Fibroblast of lung (primary cell): ENCODE data around the gene TP63. TPM values are rescaled to one million over a fixed set of nuclear protein-coding genes. Genes with fewer than 3 reads are reported as not detected.

Source experiments
- DNase-seq, 2 donors: peaks; one replicate each; pipeline versions ENCODE4 v3.0.0 to v3.0.0-alpha.2; 2010; ENCODE audit warnings: low read depth in 2 of 2
- H2AFZ ChIP-seq: 2 replicates; pipeline ENCODE4 v1.5.1; 2012; ENCODE audit warnings: low read length, control low read depth, inconsistent platforms
- H3K27ac ChIP-seq: 2 replicates; pipeline ENCODE4 v1.5.1; 2011; ENCODE audit warnings: low read length, control low read depth; ENCODE audit not compliant: insufficient read depth
- H3K27me3 ChIP-seq: 2 replicates; pipeline ENCODE4 v1.5.1; 2011; ENCODE audit warnings: mild to moderate bottlenecking, low read length; ENCODE audit not compliant: control insufficient read depth, insufficient read depth
- H3K36me3 ChIP-seq: 2 replicates; pipeline ENCODE4 v1.5.1; 2011; ENCODE audit warnings: low read length; ENCODE audit not compliant: control insufficient read depth, insufficient read depth
- H3K4me1 ChIP-seq: 2 replicates; pipeline ENCODE4 v1.5.1; 2011; ENCODE audit warnings: low read length; ENCODE audit not compliant: control insufficient read depth, insufficient read depth; ENCODE audit errors: extremely low read depth
- H3K4me2 ChIP-seq: 2 replicates; pipeline ENCODE4 v1.5.1; 2011; ENCODE audit warnings: low read length, control low read depth; ENCODE audit not compliant: insufficient read depth; ENCODE audit errors: extremely low read depth
- H3K4me3 ChIP-seq, 4 experiments: fragments of 200-600 bp in 1 of 4; sonication (generic) in 1 of 4; replicated peaks in 1 of 4; 2 replicates each; pipeline ENCODE4 v1.5.1; 2011 to 2016; ENCODE audit warnings: low read length in 4 of 4, low read depth in 3 of 4, mild to moderate bottlenecking in 3 of 4, control low read depth in 2 of 4, inconsistent platforms in 1 of 4, mixed read lengths in 1 of 4; ENCODE audit not compliant: insufficient read depth in 1 of 4; ENCODE audit errors: control extremely low read depth in 1 of 4
- H3K79me2 ChIP-seq: 2 replicates; pipeline ENCODE4 v1.5.1; 2012; ENCODE audit warnings: mild to moderate bottlenecking, low read length, inconsistent platforms; ENCODE audit not compliant: control insufficient read depth, insufficient read depth
- H3K9ac ChIP-seq: 2 replicates; pipeline ENCODE4 v1.5.1; 2011; ENCODE audit warnings: mild to moderate bottlenecking, low read length, control low read depth; ENCODE audit not compliant: insufficient read depth
- H3K9me3 ChIP-seq: 2 replicates; pipeline ENCODE4 v1.5.1; 2012; ENCODE audit warnings: low read depth, low read length; ENCODE audit not compliant: control insufficient read depth, insufficient read depth
- H4K20me1 ChIP-seq: 2 replicates; pipeline ENCODE4 v1.5.1; 2011; ENCODE audit warnings: low read length; ENCODE audit not compliant: control insufficient read depth, insufficient read depth; ENCODE audit errors: extremely low read depth
- EZH2 ChIP-seq: IDR thresholded peaks from 2 replicates; pipeline ENCODE4 v1.5.1; 2012; ENCODE audit warnings: low read length, control low read depth, mild to moderate bottlenecking; ENCODE audit errors: missing control alignments
- polyA plus RNA-seq, 2 donors: library from polyadenylated mRNA; depleted of rRNA in 1 of 2; stranded (reverse) in 1 of 2; unstranded in 1 of 2; fragments of >200 nt; gene quantifications; 2 replicates each; pipeline ENCODE4 v1.2.1, GENCODE V29; 2011 to 2012; ENCODE audit warnings: missing spikeins in 1 of 2
- total RNA-seq: library from RNA; depleted of rRNA; stranded (reverse); fragments of >200 nt; gene quantifications from 2 replicates; pipeline ENCODE4 v1.2.1, GENCODE V29; 2014
- TF ChIP-seq, protein P1 (sequence below), 2 donors: IDR thresholded peaks in 1 of 2; conservative IDR thresholded peaks in 1 of 2; 1 replicate in 1 of 2; 2 replicates in 1 of 2; pipeline ENCODE4 v1.5.1; 2011 to 2012; ENCODE audit warnings: low read length in 2 of 2, control low read depth in 1 of 2, inconsistent platforms in 1 of 2, low read depth in 1 of 2, mild to moderate bottlenecking in 1 of 2

Gene TP63
- total and polyA plus RNA-seq, 2 donors (not counting 1 experiment from before 2014, with no cell fraction given) = 0.06 TPM; not detected in 1

DNA sequence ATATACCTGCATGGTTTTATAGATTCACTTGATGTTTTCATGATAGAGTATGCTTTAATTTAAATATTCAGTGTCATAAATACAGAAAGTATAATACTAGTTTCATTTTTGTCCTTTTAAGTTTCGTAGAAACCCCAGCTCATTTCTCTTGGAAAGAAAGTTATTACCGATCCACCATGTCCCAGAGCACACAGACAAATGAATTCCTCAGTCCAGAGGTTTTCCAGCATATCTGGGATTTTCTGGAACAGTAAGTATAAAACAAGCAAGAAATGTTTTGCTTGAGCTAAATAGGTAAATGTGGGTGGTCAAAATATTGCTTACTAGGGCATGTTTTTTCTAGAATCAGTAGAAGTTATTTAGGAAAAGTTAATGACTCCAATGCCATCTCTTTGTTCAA, 106.4 kb downstream of the TP63 start:
- H3K9ac ChIP-seq = no peak overlapping the region
- H3K36me3 ChIP-seq = no peaks in the 10 kb centered on the region
- no peak overlapping the region for H3K4me2 ChIP-seq
- H3K4me3 ChIP-seq = no peak overlapping the region
- H3K4me1 ChIP-seq = no peaks in the 10 kb centered on the region
- H3K9me3 ChIP-seq = no peaks in the 10 kb centered on the region
- no peak overlapping the region for H2AFZ ChIP-seq
- no peaks in the 10 kb centered on the region for H3K27me3 ChIP-seq
- DNase-seq = no peak
- no peaks in the 10 kb centered on the region for H4K20me1 ChIP-seq
- no peak for TF ChIP-seq EZH2
- TF ChIP-seq, protein P1, sequence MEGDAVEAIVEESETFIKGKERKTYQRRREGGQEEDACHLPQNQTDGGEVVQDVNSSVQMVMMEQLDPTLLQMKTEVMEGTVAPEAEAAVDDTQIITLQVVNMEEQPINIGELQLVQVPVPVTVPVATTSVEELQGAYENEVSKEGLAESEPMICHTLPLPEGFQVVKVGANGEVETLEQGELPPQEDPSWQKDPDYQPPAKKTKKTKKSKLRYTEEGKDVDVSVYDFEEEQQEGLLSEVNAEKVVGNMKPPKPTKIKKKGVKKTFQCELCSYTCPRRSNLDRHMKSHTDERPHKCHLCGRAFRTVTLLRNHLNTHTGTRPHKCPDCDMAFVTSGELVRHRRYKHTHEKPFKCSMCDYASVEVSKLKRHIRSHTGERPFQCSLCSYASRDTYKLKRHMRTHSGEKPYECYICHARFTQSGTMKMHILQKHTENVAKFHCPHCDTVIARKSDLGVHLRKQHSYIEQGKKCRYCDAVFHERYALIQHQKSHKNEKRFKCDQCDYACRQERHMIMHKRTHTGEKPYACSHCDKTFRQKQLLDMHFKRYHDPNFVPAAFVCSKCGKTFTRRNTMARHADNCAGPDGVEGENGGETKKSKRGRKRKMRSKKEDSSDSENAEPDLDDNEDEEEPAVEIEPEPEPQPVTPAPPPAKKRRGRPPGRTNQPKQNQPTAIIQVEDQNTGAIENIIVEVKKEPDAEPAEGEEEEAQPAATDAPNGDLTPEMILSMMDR (conservative IDR thresholded peaks at IDR 0.05 in 1 of 2, IDR thresholded peaks at IDR 0.05 in 1 of 2; ENCODE audit: low read depth in 1 of 2, low read length in 2 of 2) = no peak
- no peak overlapping the region for H3K27ac ChIP-seq
- no peaks in the 10 kb centered on the region for H3K79me2 ChIP-seq

DNA sequence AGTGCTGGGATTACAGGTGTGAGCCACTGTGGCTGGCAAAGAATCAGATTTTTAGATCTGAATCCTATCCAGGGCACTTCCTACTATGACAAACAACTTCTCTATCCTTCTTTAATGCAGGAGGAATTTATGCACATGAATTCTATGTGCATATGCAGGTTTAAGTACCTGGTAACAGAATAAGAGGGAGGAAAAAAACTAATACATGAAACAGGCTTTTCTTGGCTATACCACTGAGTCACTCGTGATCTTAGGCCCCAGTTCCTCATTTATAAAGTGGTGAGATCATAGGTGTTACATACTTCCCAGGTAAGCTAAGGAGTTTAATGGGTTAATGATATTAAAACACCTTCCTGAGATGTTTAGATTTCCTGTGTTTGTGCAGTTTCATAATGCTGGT, 108.2 kb downstream of the TP63 start:
- Histone ChIP-seq H3K36me3 (no peaks in the 10 kb centered on the region), H3K4me2 (no peak overlapping the region), H3K4me1 (no peaks in the 10 kb centered on the region), H3K79me2 (no peaks in the 10 kb centered on the region), H3K4me3 (no peak overlapping the region), H3K9ac (no peak overlapping the region), H3K27ac (no peak overlapping the region), H2AFZ (no peak overlapping the region), H3K27me3 (no peaks in the 10 kb centered on the region), H4K20me1 (no peaks in the 10 kb centered on the region), H3K9me3 (no peaks in the 10 kb centered on the region)
- DNase-seq = no peak
- TF ChIP-seq, protein P1 (conservative IDR thresholded peaks at IDR 0.05 in 1 of 2, IDR thresholded peaks at IDR 0.05 in 1 of 2; ENCODE audit: low read depth in 1 of 2, low read length in 2 of 2) = no peak
- TF ChIP-seq EZH2 = no peak

DNA sequence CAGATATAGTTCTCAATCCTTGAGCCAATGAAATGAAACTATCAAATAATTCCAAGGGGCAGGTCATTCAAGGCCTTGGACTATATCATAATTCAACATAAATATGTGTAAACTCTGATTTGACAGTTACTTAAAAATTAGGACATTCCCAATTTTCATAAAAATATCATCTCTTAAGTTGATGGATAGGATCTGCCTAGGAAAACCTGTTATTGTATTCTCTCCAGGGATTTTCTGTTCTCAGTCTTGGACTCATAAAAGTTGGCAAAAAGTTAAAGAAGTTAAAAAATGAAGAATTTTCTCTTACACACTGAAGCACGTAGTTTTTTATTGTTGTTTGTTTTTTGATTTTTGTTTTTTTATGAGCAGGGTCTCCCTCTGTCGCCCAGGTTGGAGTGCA, 109.0 kb downstream of the TP63 start:
- DNase-seq = no peak
- H3K4me3 ChIP-seq = no peak overlapping the region
- no peak overlapping the region for H2AFZ ChIP-seq
- no peaks in the 10 kb centered on the region for H3K4me1 ChIP-seq
- no peak overlapping the region for H3K27ac ChIP-seq
- no peaks in the 10 kb centered on the region for H3K27me3 ChIP-seq
- no peak overlapping the region for H3K9ac ChIP-seq
- no peaks in the 10 kb centered on the region for H3K9me3 ChIP-seq
- H3K36me3 ChIP-seq = no peaks in the 10 kb centered on the region
- no peaks in the 10 kb centered on the region for H4K20me1 ChIP-seq
- TF ChIP-seq, protein P1 (conservative IDR thresholded peaks at IDR 0.05 in 1 of 2, IDR thresholded peaks at IDR 0.05 in 1 of 2; ENCODE audit: low read depth in 1 of 2, low read length in 2 of 2) = no peak
- TF ChIP-seq EZH2 = no peak
- no peaks in the 10 kb centered on the region for H3K79me2 ChIP-seq
- no peak overlapping the region for H3K4me2 ChIP-seq
